K562 (cell line): ENCODE data around the gene CBR4. TPM values are rescaled to one million over a fixed set of nuclear protein-coding genes. Genes with fewer than 3 reads are reported as not detected.
"Not testable (repeated sequence)": the region's sequence is repeated elsewhere in the genome, so short reads cannot be mapped to it uniquely, and the experiment has no call there.

Source experiments
- ATAC-seq: fragments of 200-7000 bp; cut with Tn5 transposase; 3 replicates; pipeline ENCODE4 v1.9.1; 2020; ENCODE audit warnings: moderate library complexity
- BruUV-seq: library from RNA; stranded (reverse); fragments of 400-500 nt; replicated peaks from 2 replicates; lab custom pipeline; 2021; lab: Mats Ljungman, UMichigan
- CTCF ChIA-PET: fragments of 300-600 bp; formaldehyde crosslinking; extraction: SDS; loops from one replicate; lab custom pipeline; 2021; ENCODE audit warnings: low intra/inter-chr PET ratio; lab: Yijun Ruan, JAX
- POLR2A ChIA-PET: fragments of 300-600, 350-650 bp; sonication (Branson Sonifier 250); formaldehyde crosslinking; extraction: SDS; loops from one replicate; lab custom pipeline; 2021; ENCODE audit warnings: antibody characterized with exemption, inconsistent platforms; lab: Yijun Ruan, JAX
- DNase-seq, 4 experiments: peaks; one replicate each; pipeline versions ENCODE4 v3.0.0 to v3.0.0-alpha.2; 2011 to 2018; ENCODE audit warnings: low spot score in 3 of 4, mixed read lengths in 3 of 4; ENCODE audit errors: extremely low read depth in 1 of 4
- FAIRE-seq: peaks from 2 replicates; lab custom pipeline; 2011; peaks lifted over from hg19 to GRCh38; lab: Jason Lieb, UNC
- H2AFZ ChIP-seq: 2 replicates; pipeline ENCODE4 v1.6.0; 2011; ENCODE audit warnings: low read depth, low read length, control low read depth, inconsistent platforms
- H3K27ac ChIP-seq: fragments of 200-600 bp; 3 replicates; pipeline ENCODE4 v1.8.0; 2011; ENCODE audit warnings: low read depth, mild to moderate bottlenecking, control low read depth, inconsistent platforms, low read length, moderate library complexity, mixed read lengths; ENCODE audit errors: extremely low read depth
- H3K27me3 ChIP-seq, 2 experiments: fragments of 300-600 bp in 1 of 2; 2 replicates in 1 of 2; 3 replicates in 1 of 2; pipeline versions ENCODE4 v1.6.0 to v1.8.0; 2011; ENCODE audit warnings: inconsistent platforms in 2 of 2, low read length in 2 of 2, mild to moderate bottlenecking in 1 of 2, mixed read lengths in 1 of 2, moderate library complexity in 1 of 2; ENCODE audit not compliant: control insufficient read depth in 2 of 2, insufficient read depth in 2 of 2
- H3K36me3 ChIP-seq: fragments of 300-600 bp; 3 replicates; pipeline ENCODE4 v1.8.0; 2011; ENCODE audit warnings: mild to moderate bottlenecking, low read length, inconsistent platforms; ENCODE audit not compliant: control insufficient read depth, insufficient read depth
- H3K4me1 ChIP-seq, 2 experiments: fragments of 200-600 bp in 1 of 2; replicated peaks in 1 of 2; 2 replicates in 1 of 2; 3 replicates in 1 of 2; pipeline versions ENCODE4 v1.5.1 to v1.8.0; 2011; ENCODE audit warnings: inconsistent platforms in 2 of 2, low read length in 2 of 2, mild to moderate bottlenecking in 1 of 2, mixed read lengths in 1 of 2, moderate library complexity in 1 of 2; ENCODE audit not compliant: control insufficient read depth in 2 of 2, insufficient read depth in 2 of 2
- H3K4me2 ChIP-seq: 2 replicates; pipeline ENCODE4 v1.6.1; 2011; ENCODE audit warnings: low read length, control low read depth, inconsistent platforms, mixed read lengths; ENCODE audit not compliant: insufficient read depth
- H3K4me3 ChIP-seq: fragments of 200-600 bp; sonication (generic), shearing (Covaris generic); 2 replicates; pipeline ENCODE4 v1.5.1; 2016; ENCODE audit warnings: control low read depth, inconsistent platforms
- H3K79me2 ChIP-seq: fragments of 200-600 bp; 3 replicates; pipeline ENCODE4 v1.8.0; 2011; ENCODE audit warnings: low read length, inconsistent platforms; ENCODE audit not compliant: control insufficient read depth, insufficient read depth
- H3K9ac ChIP-seq, 2 experiments: 2 replicates each; pipeline versions ENCODE4 v1.6.0 to v1.6.1; 2011; ENCODE audit warnings: low read depth in 2 of 2, low read length in 2 of 2, control low read depth in 1 of 2, inconsistent platforms in 1 of 2, mild to moderate bottlenecking in 1 of 2, mixed read lengths in 1 of 2; ENCODE audit not compliant: insufficient read depth in 1 of 2
- H3K9me1 ChIP-seq: one replicate; pipeline ENCODE4 v1.6.0; 2011; ENCODE audit warnings: inconsistent platforms, mild to moderate bottlenecking, low read length, moderate library complexity; ENCODE audit not compliant: control insufficient read depth, insufficient read depth
- H3K9me3 ChIP-seq: replicated peaks from 2 replicates; pipeline ENCODE4 v1.5.1; 2011; ENCODE audit warnings: low read depth, low read length, inconsistent platforms; ENCODE audit not compliant: control insufficient read depth, insufficient read depth
- H4K20me1 ChIP-seq: replicated peaks from 2 replicates; pipeline ENCODE4 v1.6.1; 2011; ENCODE audit warnings: low read length, inconsistent platforms, mixed read lengths; ENCODE audit not compliant: control insufficient read depth, insufficient read depth
- C11orf30 ChIP-seq: fragments of 450-650 bp; IDR thresholded peaks from 2 replicates; pipeline ENCODE4 v1.6.1; 2016; ENCODE audit warnings: low read depth, mild to moderate bottlenecking
- MEF2D ChIP-seq: conservative IDR thresholded peaks from 2 replicates; pipeline ENCODE4 v1.6.1; 2016; ENCODE audit warnings: low read depth, missing genetic modification characterization, missing compliant biosample characterization
- ZNF316 ChIP-seq: fragments of 450-650 bp; IDR thresholded peaks from 2 replicates; pipeline ENCODE4 v1.6.1; 2016
- WGBS: fragments of 100-300 bp; shearing (Covaris generic); methylation state at CpG from one replicate; pipeline ENCODE4 v1.1.6; 2016; ENCODE audit warnings: low coverage, mixed read lengths; ENCODE audit not compliant: insufficient coverage; ENCODE audit errors: missing lambda C conversion rate; 5-methylcytosine and 5-hydroxymethylcytosine counted together
- in situ Hi-C: fragments of 300-500 bp; cut with MboI; formaldehyde crosslinking; loops from 4 replicates; pipeline ENCODE4 v1.15.0; 2018; ENCODE audit warnings: inconsistent platforms, mixed read lengths
- intact Hi-C: fragments of 100-400 bp; cut with micrococcal nuclease; formaldehyde crosslinking; loops from 2 replicates; pipeline ENCODE4 v1.14.2; 2022
- polyA plus RNA-seq, 8 experiments: library from polyadenylated mRNA; depleted of rRNA in 4 of 8; stranded (reverse) in 5 of 8; unstranded in 3 of 8; fragments of >200 nt; fragmentation: Nextera tagmentation in 2 of 8; fragmentation: Illumina TruSeq in 1 of 8; extraction: Ambion mirVana in 2 of 8; extraction: Trizol in 1 of 8; gene quantifications; 2 replicates each; pipeline versions ENCODE4 v1.2.1 to v1.2.3, GENCODE V29; 2011 to 2014; ENCODE audit warnings: inconsistent platforms in 1 of 8, missing spikeins in 1 of 8
- total RNA-seq, 7 experiments: library from RNA; depleted of rRNA in 6 of 7; stranded (reverse); fragments of >200 nt in 6 of 7; fragmentation: Illumina TruSeq in 2 of 7; extraction: Trizol in 2 of 7; gene quantifications; 2 replicates each; pipeline versions ENCODE4 v1.2.1 to v1.2.3, GENCODE V29; 2011 to 2021; ENCODE audit warnings: low replicate concordance in 1 of 7
- TF ChIP-seq, protein P1 (sequence below): fragments of 250-450 bp; sonication (Bioruptor Pico); IDR thresholded peaks from 2 replicates; pipeline ENCODE4 v1.5.0; 2022; ENCODE audit warnings: mild to moderate bottlenecking

CBR4 gene
- total and polyA plus RNA-seq, 9 of the 15 experiments (the other 6 are each of a cell fraction or from before 2014, with no cell fraction given), result 12.1 to 26.4 (median 18.6) TPM

- TF ChIP-seq, protein P1, sequence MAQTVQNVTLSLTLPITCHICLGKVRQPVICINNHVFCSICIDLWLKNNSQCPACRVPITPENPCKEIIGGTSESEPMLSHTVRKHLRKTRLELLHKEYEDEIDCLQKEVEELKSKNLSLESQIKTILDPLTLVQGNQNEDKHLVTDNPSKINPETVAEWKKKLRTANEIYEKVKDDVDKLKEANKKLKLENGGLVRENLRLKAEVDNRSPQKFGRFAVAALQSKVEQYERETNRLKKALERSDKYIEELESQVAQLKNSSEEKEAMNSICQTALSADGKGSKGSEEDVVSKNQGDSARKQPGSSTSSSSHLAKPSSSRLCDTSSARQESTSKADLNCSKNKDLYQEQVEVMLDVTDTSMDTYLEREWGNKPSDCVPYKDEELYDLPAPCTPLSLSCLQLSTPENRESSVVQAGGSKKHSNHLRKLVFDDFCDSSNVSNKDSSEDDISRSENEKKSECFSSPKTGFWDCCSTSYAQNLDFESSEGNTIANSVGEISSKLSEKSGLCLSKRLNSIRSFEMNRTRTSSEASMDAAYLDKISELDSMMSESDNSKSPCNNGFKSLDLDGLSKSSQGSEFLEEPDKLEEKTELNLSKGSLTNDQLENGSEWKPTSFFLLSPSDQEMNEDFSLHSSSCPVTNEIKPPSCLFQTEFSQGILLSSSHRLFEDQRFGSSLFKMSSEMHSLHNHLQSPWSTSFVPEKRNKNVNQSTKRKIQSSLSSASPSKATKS (CRISPR knock-in tag), result no peak
- no peak for TF ChIP-seq MEF2D
- TF ChIP-seq, all 486 proteins: peak for 0
Observed at GRCh38 chr4:168993714-168994510, 16.1 kb downstream of the CBR4 start (continued).

GRCh38 chr4:168992952-168993482 is 17.0 kb downstream of the CBR4 start:
- H2AFZ ChIP-seq, H3K4me2 ChIP-seq, H3K9ac ChIP-seq, H3K27ac ChIP-seq, in situ Hi-C loops, H3K4me3 ChIP-seq, H3K4me1 ChIP-seq, POLR2A ChIA-PET, DNase-seq, H3K9me3 ChIP-seq, H3K9me1 ChIP-seq, ATAC-seq, H4K20me1 ChIP-seq, H3K27me3 ChIP-seq, intact Hi-C loops, H3K79me2 ChIP-seq, BruUV-seq, FAIRE-seq, CTCF ChIA-PET: not testable (repeated sequence)
- 100% methylated on average over 1 of the region's 7 CpGs for WGBS
- peaks cover 47% of the 10 kb centered on the region; the same call in 2 of the 3 replicates for H3K36me3 ChIP-seq
- peak; percentile 66; the same call in 1 of the 2 replicates for TF ChIP-seq ZNF316
- TF ChIP-seq C11orf30, result peak; percentile 47; the same call in 1 of the 2 replicates
